Kidney (tissue), 14 donors: ENCODE measurements around the gene EVI5. TPM values are rescaled to one million over a fixed set of nuclear protein-coding genes. Genes with fewer than 3 reads are reported as not detected.

Experiments used
- DNase-seq, 5 donors: peaks; one replicate each; pipeline ENCODE4 v3.0.0-alpha.2; 2013 to 2020
- FAIRE-seq: peaks from 2 replicates; lab custom pipeline; 2012; peaks lifted over from hg19 to GRCh38; lab: Jason Lieb, UNC
- H3K27ac ChIP-seq, 2 donors: one replicate each; pipeline ENCODE4 v1.7.0; 2013; ENCODE audit warnings: low read depth in 2 of 2, low read length in 2 of 2, inconsistent platforms in 1 of 2
- H3K27me3 ChIP-seq: one replicate; pipeline ENCODE4 v1.7.1; 2013; ENCODE audit warnings: low read length, inconsistent platforms; ENCODE audit not compliant: control insufficient read depth, insufficient read depth
- H3K36me3 ChIP-seq, 3 donors: one replicate each; pipeline versions ENCODE4 v1.7.0 to v1.7.1; 2013; ENCODE audit warnings: low read length in 3 of 3, control low read depth in 1 of 3, inconsistent platforms in 1 of 3; ENCODE audit not compliant: insufficient read depth in 3 of 3, control insufficient read depth in 2 of 3
- H3K4me1 ChIP-seq, 3 donors: one replicate each; pipeline versions ENCODE4 v1.7.0 to v1.7.1; 2013; ENCODE audit warnings: low read length in 3 of 3, inconsistent platforms in 1 of 3, low read depth in 1 of 3; ENCODE audit not compliant: control insufficient read depth in 2 of 3, insufficient read depth in 2 of 3
- H3K4me3 ChIP-seq, 3 donors: one replicate each; pipeline versions ENCODE4 v1.7.0 to v1.8.1; 2013; ENCODE audit warnings: low read length in 3 of 3, control low read depth in 1 of 3, inconsistent platforms in 1 of 3
- H3K9ac ChIP-seq, 3 donors: one replicate each; pipeline versions ENCODE4 v1.7.0 to v1.7.1; 2013; ENCODE audit warnings: low read length in 3 of 3, control low read depth in 1 of 3, inconsistent platforms in 1 of 3
- H3K9me3 ChIP-seq, 3 donors: one replicate each; pipeline versions ENCODE4 v1.7.0 to v1.7.1; 2013; ENCODE audit warnings: low read length in 3 of 3, control low read depth in 1 of 3, inconsistent platforms in 1 of 3; ENCODE audit not compliant: control insufficient read depth in 2 of 3, insufficient read depth in 1 of 3
- CTCF ChIP-seq: IDR thresholded peaks from 3 replicates; pipeline ENCODE4 v1.5.1; 2012; ENCODE audit warnings: mild to moderate bottlenecking, moderate library complexity, borderline replicate concordance; ENCODE audit not compliant: insufficient read depth; ENCODE audit errors: extremely low read depth
- intact Hi-C: fragments of 100-400 bp; cut with DNase I; formaldehyde crosslinking; loops from one replicate; pipeline ENCODE4 v1.11.1; 2022
- polyA plus RNA-seq: library from polyadenylated mRNA; stranded (reverse); fragments of 350-450 nt; fragmentation: Illumina TruSeq; extraction: RNeasy Lipid Tissue Mini Kit (QIAGEN cat#74804); gene quantifications from one replicate; pipeline ENCODE4 v1.2.3, GENCODE V29; 2014; ENCODE audit warnings: low read depth, low replicate concordance; ENCODE audit not compliant: insufficient read depth
- total RNA-seq: library from RNA; stranded (reverse); fragmentation: NEBNext Ultra II Directional; extraction: Animal tissue kit (Norgen Biotek cat#: 25700); gene quantifications from one replicate; pipeline ENCODE4 v1.2.1, GENCODE V29; 2021
- donor health status: control.
- donor health status: control.
- donor health status: control.
- donor health status: control.
- donor health status: control.
- donor health status: DM: yes; HTN: yes; CAD: no.
- donor health status: Normal renal cell carcinoma (clear cell type).

The EVI5 gene
- total and polyA plus RNA-seq, 2 donors from 2014 or later = 3.6 to 36.5 TPM

DNA sequence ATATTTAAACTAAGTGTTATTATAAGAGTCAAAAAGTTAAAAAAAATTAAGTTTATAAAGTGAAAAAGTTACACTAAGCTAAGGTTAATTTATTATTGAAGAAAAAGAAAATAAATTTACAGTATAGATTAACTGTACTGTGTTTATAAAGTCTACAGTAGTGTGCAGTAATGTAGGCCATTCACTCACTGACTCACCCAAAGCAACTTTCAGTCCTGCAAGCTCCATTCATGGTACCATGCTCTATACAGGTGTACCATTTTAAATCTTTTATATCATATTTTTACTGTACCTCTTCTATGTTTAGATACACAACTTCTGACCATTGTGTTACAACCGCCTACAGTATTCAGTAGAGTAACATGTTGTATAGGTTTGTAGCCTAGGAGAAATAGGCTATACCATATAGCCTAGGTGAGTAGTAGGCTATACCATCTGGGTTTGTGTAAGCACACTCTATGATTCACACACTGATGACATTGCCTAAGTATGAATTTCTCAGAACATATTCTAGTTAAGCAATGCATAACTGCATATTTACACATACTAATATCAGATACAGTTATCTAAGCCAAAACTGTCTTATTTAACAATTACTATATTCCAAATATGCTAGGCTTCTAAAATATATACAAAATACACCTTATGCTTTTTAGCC is 217.6 kb downstream of the EVI5 start:
- intact Hi-C loops = no loop called here
- no peak overlapping the region for H3K4me3 ChIP-seq
- no peak for TF ChIP-seq CTCF
- no peaks in the 10 kb centered on the region for H3K36me3 ChIP-seq
- no peak overlapping the region for H3K27ac ChIP-seq
- no peaks in the 10 kb centered on the region for H3K4me1 ChIP-seq
- H3K9me3 ChIP-seq = no peaks in the 10 kb centered on the region
- H3K9ac ChIP-seq = no peak overlapping the region
- FAIRE-seq = no peak
- no peak for DNase-seq
- no peaks in the 10 kb centered on the region for H3K27me3 ChIP-seq

DNA sequence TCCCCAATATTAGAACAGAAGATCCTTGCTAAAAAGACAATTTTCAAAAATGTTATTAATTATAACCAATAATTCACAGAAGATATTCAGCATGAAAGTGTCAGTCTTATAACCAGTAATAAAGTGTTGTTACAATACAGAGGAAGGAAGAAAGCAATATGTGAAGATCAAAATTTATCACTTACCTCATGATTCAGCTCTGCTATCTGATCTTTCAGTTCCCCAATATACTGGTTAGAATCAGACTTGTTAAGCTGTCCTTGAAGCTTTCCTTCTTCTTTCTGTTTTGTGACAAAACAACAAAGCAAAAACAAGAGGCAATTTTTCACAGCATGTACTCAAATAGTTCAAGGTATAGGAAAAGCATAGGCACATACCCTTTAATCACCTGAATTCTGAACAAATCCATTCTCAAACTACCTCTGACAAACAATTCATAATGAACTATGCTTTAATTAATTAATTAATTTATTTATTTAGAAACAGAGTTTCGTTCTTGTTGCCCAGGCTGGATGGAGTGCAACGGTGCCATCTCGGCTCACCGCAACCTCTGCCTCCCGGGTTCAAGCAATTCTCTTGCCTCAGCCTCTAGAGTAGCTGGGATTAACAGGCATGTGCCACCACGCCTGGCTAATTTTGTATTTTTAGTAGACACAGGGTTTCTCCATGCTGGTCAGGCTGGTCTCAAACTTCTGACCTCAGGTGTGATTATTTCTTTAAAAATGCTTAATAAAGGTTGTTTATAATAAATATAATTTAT is 221.3 kb downstream of the EVI5 start:
- H3K4me1 ChIP-seq = no peaks in the 10 kb centered on the region
- H3K27ac ChIP-seq = no peak overlapping the region
- H3K9me3 ChIP-seq = no peaks in the 10 kb centered on the region
- no peaks in the 10 kb centered on the region for H3K36me3 ChIP-seq
- TF ChIP-seq CTCF = no peak
- intact Hi-C loops = no loop called here
- H3K27me3 ChIP-seq = no peaks in the 10 kb centered on the region
- DNase-seq (no peak), FAIRE-seq (no peak)
- no peak overlapping the region for H3K4me3 ChIP-seq
- H3K9ac ChIP-seq = no peak overlapping the region

- H3K9ac ChIP-seq = no peak overlapping the region
- H3K4me3 ChIP-seq = no peak overlapping the region
- H3K27me3 ChIP-seq = no peaks in the 10 kb centered on the region
- intact Hi-C loops = no loop called here
- peak; percentile 62 for FAIRE-seq
- H3K9me3 ChIP-seq = no peaks in the 10 kb centered on the region
- H3K4me1 ChIP-seq = no peaks in the 10 kb centered on the region
- no peak for DNase-seq
- no peaks in the 10 kb centered on the region for H3K36me3 ChIP-seq
- no peak for TF ChIP-seq CTCF
- H3K27ac ChIP-seq = no peak overlapping the region
These were observed 228.6 kb downstream of the EVI5 start for GRCh38 chr1:92556350-92556749.
